Panc1 (cell line): ENCODE measurements around the gene ZNF407. TPM values are rescaled to one million over a fixed set of nuclear protein-coding genes. Genes with fewer than 3 reads are reported as not detected.

ENCODE experiments used
- ATAC-seq: fragments of 200-7000 bp; cut with Tn5 transposase; 2 replicates; pipeline ENCODE4 v1.9.1; 2020; ENCODE audit warnings: mild to moderate bottlenecking, moderate library complexity
- BruUV-seq: library from RNA; stranded (reverse); fragments of 400-500 nt; replicated peaks from 2 replicates; lab custom pipeline; 2021; lab: Mats Ljungman, UMichigan
- CTCF ChIA-PET: fragments of 300-600 bp; sonication (Branson Sonifier 250); formaldehyde crosslinking; loops from one replicate; lab custom pipeline; 2022; ENCODE audit warnings: antibody characterized with exemption; lab: Charles Lee
- POLR2A ChIA-PET: fragments of 300-600 bp; sonication (Branson Sonifier 250); formaldehyde crosslinking; loops from one replicate; lab custom pipeline; 2022; ENCODE audit warnings: antibody characterized with exemption; lab: Charles Lee
- DNase-seq: peaks from one replicate; pipeline ENCODE4 v3.0.0-alpha.2; 2010; ENCODE audit warnings: low read depth, low spot score
- H3K27ac ChIP-seq: 2 replicates; pipeline ENCODE4 v1.5.1; 2011; ENCODE audit warnings: mild to moderate bottlenecking, low read length, inconsistent platforms
- H3K27me3 ChIP-seq: fragments of 200-500 bp; sonication (Bioruptor generic); 2 replicates; pipeline ENCODE4 v1.6.0; 2014; ENCODE audit warnings: low read length, inconsistent platforms; ENCODE audit not compliant: control insufficient read depth, insufficient read depth
- H3K36me3 ChIP-seq: fragments of 200-500 bp; sonication (Bioruptor generic); 2 replicates; pipeline ENCODE4 v1.5.1; 2014; ENCODE audit warnings: inconsistent platforms, mild to moderate bottlenecking, low read length, moderate library complexity; ENCODE audit not compliant: control insufficient read depth, insufficient read depth
- H3K4me1 ChIP-seq: 2 replicates; pipeline ENCODE4 v1.5.1; 2011; ENCODE audit warnings: inconsistent platforms, mild to moderate bottlenecking, low read length, moderate library complexity; ENCODE audit not compliant: control insufficient read depth, insufficient read depth
- H3K4me3 ChIP-seq, 2 experiments: 2 replicates each; pipeline ENCODE4 v1.5.1; 2011 to 2012; ENCODE audit warnings: low read depth in 2 of 2, low read length in 2 of 2, mild to moderate bottlenecking in 2 of 2, inconsistent platforms in 1 of 2, moderate library complexity in 1 of 2
- H3K9me3 ChIP-seq: fragments of 200-500 bp; sonication (Bioruptor generic); 2 replicates; pipeline ENCODE4 v1.5.1; 2014; ENCODE audit warnings: low read depth, mild to moderate bottlenecking, inconsistent platforms, low read length, moderate library complexity; ENCODE audit not compliant: control insufficient read depth, insufficient read depth
- CTCF ChIP-seq: fragments of 450-650 bp; IDR thresholded peaks from 2 replicates; pipeline ENCODE4 v1.5.1; 2017; ENCODE audit warnings: mild to moderate bottlenecking
- POLR2AphosphoS5 ChIP-seq: IDR thresholded peaks from 2 replicates; pipeline ENCODE4 v1.6.1; 2012; ENCODE audit warnings: mild to moderate bottlenecking, low read depth, low read length, moderate library complexity
- REST ChIP-seq, 2 experiments: IDR thresholded peaks; 2 replicates each; pipeline ENCODE4 v1.6.1; 2011 to 2012; ENCODE audit warnings: low read depth in 2 of 2, control low read depth in 1 of 2, low read length in 1 of 2, mild to moderate bottlenecking in 1 of 2, moderate library complexity in 1 of 2; ENCODE audit not compliant: insufficient read depth in 1 of 2
- SIN3A ChIP-seq: IDR thresholded peaks from 2 replicates; pipeline ENCODE4 v1.6.1; 2012; ENCODE audit warnings: low read depth, mild to moderate bottlenecking, low read length, moderate library complexity, borderline replicate concordance; ENCODE audit not compliant: insufficient read depth
- TCF7L2 ChIP-seq: IDR thresholded peaks from 2 replicates; pipeline ENCODE4 v1.6.1; 2011; ENCODE audit warnings: mild to moderate bottlenecking, low read depth, low read length, inconsistent platforms
- in situ Hi-C: cut with HindIII; loops from 2 replicates; pipeline ENCODE4 v1.10.0; 2016; ENCODE audit warnings: low sequenced_read_pairs, low pct_unique_long_range_greater_than_20kb
- intact Hi-C: fragments of 100-400 bp; cut with micrococcal nuclease; formaldehyde crosslinking; loops from one replicate; pipeline ENCODE4 v1.10.0; 2022; ENCODE audit not compliant: unreplicated experiment
- total RNA-seq: library from RNA; stranded (reverse); gene quantifications from one replicate; pipeline ENCODE4 v1.2.1, GENCODE V29; 2021; ENCODE audit not compliant: unreplicated experiment

The ZNF407 gene
- total RNA-seq, 1 experiment from 2014 or later: 16.8 TPM

GRCh38 chr18:74774486-74774885, 176.8 kb downstream of the ZNF407 start:
- ChIA-PET POLR2A (no interaction called here), CTCF (no interaction called here)
- no peaks in the 10 kb centered on the region for H3K9me3 ChIP-seq
- TF ChIP-seq CTCF (no peak), POLR2AphosphoS5 (no peak), SIN3A (no peak), TCF7L2 (no peak), REST (IDR thresholded peaks at IDR 0.05; ENCODE audit: insufficient read depth in 1 of 2, low read depth in 2 of 2, low read length in 1 of 2) (no peak)
- in situ Hi-C loops (no loop called here), intact Hi-C loops (no loop called here)
- BruUV-seq: no TSS peak
- H3K4me1 ChIP-seq: no peaks in the 10 kb centered on the region
- H3K4me3 ChIP-seq: no peak overlapping the region
- no peak for DNase-seq
- H3K27me3 ChIP-seq: no peaks in the 10 kb centered on the region
- no peak for ATAC-seq
- H3K27ac ChIP-seq: no peak overlapping the region
- no peaks in the 10 kb centered on the region for H3K36me3 ChIP-seq

GRCh38 chr18:74775239-74775638, 177.6 kb downstream of the ZNF407 start:
- TF ChIP-seq SIN3A (no peak), REST (IDR thresholded peaks at IDR 0.05; ENCODE audit: insufficient read depth in 1 of 2, low read depth in 2 of 2, low read length in 1 of 2) (no peak), CTCF (no peak), TCF7L2 (no peak), POLR2AphosphoS5 (no peak)
- H3K27me3 ChIP-seq: no peaks in the 10 kb centered on the region
- no TSS peak for BruUV-seq
- no peak for DNase-seq
- H3K4me3 ChIP-seq: no peak overlapping the region
- intact Hi-C loops: no loop called here
- ChIA-PET POLR2A (no interaction called here), CTCF (no interaction called here)
- no peak for ATAC-seq
- in situ Hi-C loops: no loop called here
- H3K4me1 ChIP-seq: no peaks in the 10 kb centered on the region
- H3K9me3 ChIP-seq: no peaks in the 10 kb centered on the region
- no peaks in the 10 kb centered on the region for H3K36me3 ChIP-seq
- no peak overlapping the region for H3K27ac ChIP-seq
